Hypothalamus (tissue), 51 donors: ENCODE results near the gene LGALSL.

Experiments used
- DNase-seq, 51 donors: peaks; one replicate each; lab custom pipeline; 2025; lab: John Stamatoyannopoulos, UW

The LGALSL gene

GRCh38 chr2:64453770-64454385, at the start of gene LGALSL:
LGALSL (plus strand) TSS chr2:64454162; CDS start chr2:64454546, 384 bp downstream.
- peak in 46 of 51 donors; percentile 22 to 85 (median 60) for DNase-seq

- peak in 3 of 51 donors; percentile 1 to 33 (median 13) for DNase-seq
Measured at GRCh38 chr2:64404743-64405142, 49.2 kb upstream of the LGALSL start.

GRCh38 chr2:64405581-64406406, 48.2 kb upstream of the LGALSL start:
- DNase-seq, result no peak

GRCh38 chr2:64406407-64406774, 47.6 kb upstream of the LGALSL start:
- DNase-seq, result no peak

- no peak for DNase-seq
Measured at GRCh38 chr2:64408031-64408430, 45.9 kb upstream of the LGALSL start.

GRCh38 chr2:64410671-64411070, 43.3 kb upstream of the LGALSL start:
- no peak for DNase-seq

GRCh38 chr2:64412671-64413070, 41.3 kb upstream of the LGALSL start:
- DNase-seq, result no peak

- no peak for DNase-seq
Measured at GRCh38 chr2:64414736-64415435, 39.1 kb upstream of the LGALSL start.

- no peak for DNase-seq
Measured at GRCh38 chr2:64417624-64418023, 36.3 kb upstream of the LGALSL start.

GRCh38 chr2:64419596-64420165, 34.3 kb upstream of the LGALSL start:
- DNase-seq, result no peak

GRCh38 chr2:64420677-64421076, 33.3 kb upstream of the LGALSL start:
- no peak for DNase-seq

GRCh38 chr2:64421201-64421600, 32.8 kb upstream of the LGALSL start:
- no peak for DNase-seq

GRCh38 chr2:64422466-64422865, 31.5 kb upstream of the LGALSL start:
- no peak for DNase-seq

- no peak for DNase-seq
Measured at GRCh38 chr2:64423303-64423702, 30.7 kb upstream of the LGALSL start.

GRCh38 chr2:64424416-64424987, 29.5 kb upstream of the LGALSL start:
- DNase-seq, result no peak

- no peak for DNase-seq
Measured at GRCh38 chr2:64426183-64426952, 27.6 kb upstream of the LGALSL start.

GRCh38 chr2:64434039-64434657, 19.8 kb upstream of the LGALSL start:
- DNase-seq, result no peak

GRCh38 chr2:64437883-64438282, 16.1 kb upstream of the LGALSL start:
- no peak for DNase-seq

- no peak for DNase-seq
Measured at GRCh38 chr2:64439194-64439593, 14.8 kb upstream of the LGALSL start.

GRCh38 chr2:64440843-64441242, 13.1 kb upstream of the LGALSL start:
- DNase-seq, result no peak
